Measurements from ENCODE around the gene PDHB. TPM values are rescaled to one million over a fixed set of nuclear protein-coding genes. Genes with fewer than 3 reads are reported as not detected.

PDHB gene
- total RNA-seq (ENCODE audit: low replicate concordance): 75.4 and 82.3 TPM in 2 replicates

GRCh38 chr3:58433400-58434167 is at the start of gene PDHB:
PDHB (minus strand) TSS chr3:58433832; CDS start chr3:58433809, 23 bp downstream.
- peak within 1 kb of the TSS; percentile 87 for H3K4me3 ChIP-seq (ENCODE audit: low read depth, low read length)
- no peak for TF ChIP-seq CTCF (IDR thresholded peaks at IDR 0.05; ENCODE audit: insufficient read depth, low read length)
- DNase-seq (ENCODE audit: low read depth): peak; percentile 83

- no peak overlapping the region for H3K4me3 ChIP-seq (ENCODE audit: low read depth, low read length)
- no peak for TF ChIP-seq CTCF (IDR thresholded peaks at IDR 0.05; ENCODE audit: insufficient read depth, low read length)
- DNase-seq (ENCODE audit: low read depth): no peak
Measured at GRCh38 chr3:58482917-58483636, 49.4 kb upstream of the PDHB start.

GRCh38 chr3:58480309-58480708 is 46.7 kb upstream of the PDHB start:
- no peak for DNase-seq (ENCODE audit: low read depth)
- TF ChIP-seq CTCF (IDR thresholded peaks at IDR 0.05; ENCODE audit: insufficient read depth, low read length): no peak
- no peak overlapping the region for H3K4me3 ChIP-seq (ENCODE audit: low read depth, low read length)

GRCh38 chr3:58478781-58479180 is 45.1 kb upstream of the PDHB start:
- no peak for DNase-seq (ENCODE audit: low read depth)
- TF ChIP-seq CTCF (IDR thresholded peaks at IDR 0.05; ENCODE audit: insufficient read depth, low read length): no peak
- H3K4me3 ChIP-seq (ENCODE audit: low read depth, low read length): no peak overlapping the region

- DNase-seq (ENCODE audit: low read depth): no peak
- no peak overlapping the region for H3K4me3 ChIP-seq (ENCODE audit: low read depth, low read length)
- no peak for TF ChIP-seq CTCF (IDR thresholded peaks at IDR 0.05; ENCODE audit: insufficient read depth, low read length)
Measured at GRCh38 chr3:58474967-58475578, 41.4 kb upstream of the PDHB start.

- DNase-seq (ENCODE audit: low read depth): no peak
- H3K4me3 ChIP-seq (ENCODE audit: low read depth, low read length): no peak overlapping the region
- TF ChIP-seq CTCF (IDR thresholded peaks at IDR 0.05; ENCODE audit: insufficient read depth, low read length): peak; percentile 7
Measured at GRCh38 chr3:58474348-58474911, 40.8 kb upstream of the PDHB start.
